ENCODE measurements around the gene RAB31.
A peak's percentile ranks its signal among the peaks of the same experiment; 100 is the strongest.

Gene RAB31

DNA sequence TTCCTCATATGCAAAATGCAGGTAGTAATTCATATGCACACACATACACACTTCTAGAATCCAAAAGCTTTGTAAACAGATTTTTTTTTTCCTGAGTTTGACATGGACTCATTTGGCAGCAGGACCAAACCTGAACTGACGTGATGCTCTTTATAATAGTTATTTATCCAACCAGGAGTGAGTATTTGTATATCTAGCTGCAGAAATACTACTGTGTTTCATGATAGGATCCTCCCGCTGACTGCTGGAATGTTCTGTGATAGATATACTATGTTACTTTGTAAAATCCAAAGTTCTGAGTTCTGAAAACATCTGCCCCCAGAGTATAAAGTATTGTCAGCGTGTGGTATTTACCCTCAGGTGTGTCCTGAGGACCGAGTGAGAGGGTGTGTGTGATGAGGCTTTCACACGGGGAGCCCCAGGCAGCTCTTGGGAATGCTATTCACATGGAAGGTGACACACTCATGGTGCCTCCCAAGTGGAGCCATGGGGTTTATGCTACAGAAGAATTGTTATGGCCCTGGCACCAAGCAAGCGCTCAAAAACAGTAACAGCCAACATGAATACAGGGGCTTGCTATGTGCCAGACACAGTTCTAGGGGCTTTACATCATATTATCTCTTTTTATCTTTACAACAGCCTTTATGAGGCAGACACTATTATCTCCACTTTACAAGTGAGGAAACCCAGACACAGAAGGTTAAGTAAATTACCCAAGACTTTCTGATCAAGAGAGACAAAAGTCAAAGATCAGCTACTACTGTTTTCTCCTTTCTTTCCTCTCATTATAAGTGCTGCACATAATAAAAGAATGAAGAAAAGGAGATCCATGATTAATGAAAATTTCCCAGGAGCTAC, 161.0 kb downstream of the RAB31 start:
- H3K36me3 ChIP-seq (ENCODE audit: control insufficient read depth in 2 of 2, insufficient read depth in 1 of 2, low read length in 2 of 2): no peaks in the 10 kb centered on the region
- no peaks in the 10 kb centered on the region for H3K9me3 ChIP-seq (ENCODE audit: control insufficient read depth, insufficient read depth, low read depth, low read length)
- no peak overlapping the region for H3K4me3 ChIP-seq (ENCODE audit: low read depth, low read length)
- H3K4me1 ChIP-seq (ENCODE audit: control insufficient read depth, insufficient read depth, low read length): peaks cover 15% of the 10 kb centered on the region
- TF ChIP-seq GLIS1 (tag by site-specific recombination; IDR thresholded peaks at IDR 0.05) (peak; percentile 61; the same call in 1 of the 2 replicates), KLF9 (tag by site-specific recombination; IDR thresholded peaks at IDR 0.05; ENCODE audit: low read depth) (no peak)
- H3K27ac ChIP-seq (ENCODE audit: extremely low read depth, low read depth, low read length): peak overlapping the region; percentile 49
- CTCF ChIA-PET: interaction anchor here (0.6 to 0.8 kb wide), 2 partner anchors 8 to 44 kb away, joined by 4 to 10 read pairs; no protein-coding TSS in a partner anchor
- POLR2A ChIA-PET: interaction anchor here (0.6 to 1.7 kb wide), 2 partner anchors 30 to 45 kb away, joined by 4 to 9 read pairs; partner anchors contain the start of gene VAPA

DNA sequence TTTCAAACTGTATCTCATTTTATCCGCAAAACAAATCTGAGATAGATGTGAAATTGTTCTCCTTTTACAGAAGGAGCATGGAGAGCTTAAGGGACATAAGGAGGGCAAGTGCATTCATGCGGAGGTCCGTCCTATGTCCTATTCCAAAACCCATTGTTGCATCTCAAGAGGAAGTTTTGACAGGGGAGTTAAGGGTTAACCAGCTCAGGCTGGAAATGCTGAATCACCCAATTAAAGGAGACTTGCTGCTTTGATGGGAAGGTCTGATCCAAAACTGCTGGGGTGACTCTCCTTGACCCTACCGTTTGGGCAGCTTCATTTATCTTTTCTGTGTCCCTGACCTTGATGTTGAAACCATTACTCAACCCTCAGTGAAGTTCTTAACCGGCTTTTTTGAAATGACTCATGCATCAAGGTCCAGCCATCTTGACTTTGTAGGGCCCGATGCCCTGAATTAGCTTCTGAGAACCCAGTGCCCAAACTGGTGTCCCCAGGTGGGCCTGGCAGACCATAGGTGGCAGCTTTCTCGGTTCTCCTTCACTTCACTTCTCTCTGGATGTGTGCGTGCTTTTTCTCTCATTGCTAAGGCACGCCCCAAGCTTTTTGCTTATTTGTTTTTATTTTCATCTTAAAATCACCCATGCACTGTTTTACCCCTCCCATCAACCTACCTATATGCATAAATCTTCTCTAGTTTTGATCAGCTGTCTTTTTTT, 161.8 kb downstream of the RAB31 start:
- Histone ChIP-seq H3K9me3 (ENCODE audit: control insufficient read depth, insufficient read depth, low read depth, low read length) (no peaks in the 10 kb centered on the region), H3K4me1 (ENCODE audit: control insufficient read depth, insufficient read depth, low read length) (peaks cover 15% of the 10 kb centered on the region), H3K36me3 (ENCODE audit: control insufficient read depth in 2 of 2, insufficient read depth in 1 of 2, low read length in 2 of 2) (no peaks in the 10 kb centered on the region), H3K27ac (ENCODE audit: extremely low read depth, low read depth, low read length) (peak overlapping the region; percentile 49; the same call in 1 of the 2 replicates), H3K4me3 (ENCODE audit: low read depth, low read length) (no peak overlapping the region)
- TF ChIP-seq, protein P1, sequence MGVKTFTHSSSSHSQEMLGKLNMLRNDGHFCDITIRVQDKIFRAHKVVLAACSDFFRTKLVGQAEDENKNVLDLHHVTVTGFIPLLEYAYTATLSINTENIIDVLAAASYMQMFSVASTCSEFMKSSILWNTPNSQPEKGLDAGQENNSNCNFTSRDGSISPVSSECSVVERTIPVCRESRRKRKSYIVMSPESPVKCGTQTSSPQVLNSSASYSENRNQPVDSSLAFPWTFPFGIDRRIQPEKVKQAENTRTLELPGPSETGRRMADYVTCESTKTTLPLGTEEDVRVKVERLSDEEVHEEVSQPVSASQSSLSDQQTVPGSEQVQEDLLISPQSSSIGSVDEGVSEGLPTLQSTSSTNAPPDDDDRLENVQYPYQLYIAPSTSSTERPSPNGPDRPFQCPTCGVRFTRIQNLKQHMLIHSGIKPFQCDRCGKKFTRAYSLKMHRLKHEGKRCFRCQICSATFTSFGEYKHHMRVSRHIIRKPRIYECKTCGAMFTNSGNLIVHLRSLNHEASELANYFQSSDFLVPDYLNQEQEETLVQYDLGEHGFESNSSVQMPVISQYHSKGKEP (tag by site-specific recombination; IDR thresholded peaks at IDR 0.05): no peak
- TF ChIP-seq ZNF830 (tag by site-specific recombination; IDR thresholded peaks at IDR 0.05; ENCODE audit: low read depth) (no peak), ZNF302 (tag by site-specific recombination; IDR thresholded peaks at IDR 0.05; ENCODE audit: low read depth) (no peak), ZNF664 (tag by site-specific recombination; IDR thresholded peaks at IDR 0.05) (peak; percentile 36; the same call in 1 of the 2 replicates), ZNF660 (tag by site-specific recombination; IDR thresholded peaks at IDR 0.05) (no peak), SP7 (tag by site-specific recombination; IDR thresholded peaks at IDR 0.05) (0 out of 2 replicates have a peak, but pooled peaks have one; percentile 13), ZNF335 (tag by site-specific recombination; conservative IDR thresholded peaks at IDR 0.05) (peak; percentile 46; the same call in 1 of the 2 replicates), RBAK (tag by site-specific recombination; IDR thresholded peaks at IDR 0.05) (no peak), ZNF214 (tag by site-specific recombination; IDR thresholded peaks at IDR 0.05; ENCODE audit: borderline replicate concordance) (no peak), ZEB2 (tag by site-specific recombination; IDR thresholded peaks at IDR 0.05) (0 out of 2 replicates have a peak, but pooled peaks have one; percentile 20), ZNF530 (tag by site-specific recombination; IDR thresholded peaks at IDR 0.05; ENCODE audit: low read depth) (no peak)
- TF ChIP-seq, protein P2, sequence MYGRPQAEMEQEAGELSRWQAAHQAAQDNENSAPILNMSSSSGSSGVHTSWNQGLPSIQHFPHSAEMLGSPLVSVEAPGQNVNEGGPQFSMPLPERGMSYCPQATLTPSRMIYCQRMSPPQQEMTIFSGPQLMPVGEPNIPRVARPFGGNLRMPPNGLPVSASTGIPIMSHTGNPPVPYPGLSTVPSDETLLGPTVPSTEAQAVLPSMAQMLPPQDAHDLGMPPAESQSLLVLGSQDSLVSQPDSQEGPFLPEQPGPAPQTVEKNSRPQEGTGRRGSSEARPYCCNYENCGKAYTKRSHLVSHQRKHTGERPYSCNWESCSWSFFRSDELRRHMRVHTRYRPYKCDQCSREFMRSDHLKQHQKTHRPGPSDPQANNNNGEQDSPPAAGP (tag by site-specific recombination; IDR thresholded peaks at IDR 0.05): no peak
- TF ChIP-seq, protein P3, sequence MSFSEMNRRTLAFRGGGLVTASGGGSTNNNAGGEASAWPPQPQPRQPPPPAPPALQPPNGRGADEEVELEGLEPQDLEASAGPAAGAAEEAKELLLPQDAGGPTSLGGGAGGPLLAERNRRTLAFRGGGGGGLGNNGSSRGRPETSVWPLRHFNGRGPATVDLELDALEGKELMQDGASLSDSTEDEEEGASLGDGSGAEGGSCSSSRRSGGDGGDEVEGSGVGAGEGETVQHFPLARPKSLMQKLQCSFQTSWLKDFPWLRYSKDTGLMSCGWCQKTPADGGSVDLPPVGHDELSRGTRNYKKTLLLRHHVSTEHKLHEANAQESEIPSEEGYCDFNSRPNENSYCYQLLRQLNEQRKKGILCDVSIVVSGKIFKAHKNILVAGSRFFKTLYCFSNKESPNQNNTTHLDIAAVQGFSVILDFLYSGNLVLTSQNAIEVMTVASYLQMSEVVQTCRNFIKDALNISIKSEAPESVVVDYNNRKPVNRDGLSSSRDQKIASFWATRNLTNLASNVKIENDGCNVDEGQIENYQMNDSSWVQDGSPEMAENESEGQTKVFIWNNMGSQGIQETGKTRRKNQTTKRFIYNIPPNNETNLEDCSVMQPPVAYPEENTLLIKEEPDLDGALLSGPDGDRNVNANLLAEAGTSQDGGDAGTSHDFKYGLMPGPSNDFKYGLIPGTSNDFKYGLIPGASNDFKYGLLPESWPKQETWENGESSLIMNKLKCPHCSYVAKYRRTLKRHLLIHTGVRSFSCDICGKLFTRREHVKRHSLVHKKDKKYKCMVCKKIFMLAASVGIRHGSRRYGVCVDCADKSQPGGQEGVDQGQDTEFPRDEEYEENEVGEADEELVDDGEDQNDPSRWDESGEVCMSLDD (tag by site-specific recombination; IDR thresholded peaks at IDR 0.05): no peak
- TF ChIP-seq, protein P4, sequence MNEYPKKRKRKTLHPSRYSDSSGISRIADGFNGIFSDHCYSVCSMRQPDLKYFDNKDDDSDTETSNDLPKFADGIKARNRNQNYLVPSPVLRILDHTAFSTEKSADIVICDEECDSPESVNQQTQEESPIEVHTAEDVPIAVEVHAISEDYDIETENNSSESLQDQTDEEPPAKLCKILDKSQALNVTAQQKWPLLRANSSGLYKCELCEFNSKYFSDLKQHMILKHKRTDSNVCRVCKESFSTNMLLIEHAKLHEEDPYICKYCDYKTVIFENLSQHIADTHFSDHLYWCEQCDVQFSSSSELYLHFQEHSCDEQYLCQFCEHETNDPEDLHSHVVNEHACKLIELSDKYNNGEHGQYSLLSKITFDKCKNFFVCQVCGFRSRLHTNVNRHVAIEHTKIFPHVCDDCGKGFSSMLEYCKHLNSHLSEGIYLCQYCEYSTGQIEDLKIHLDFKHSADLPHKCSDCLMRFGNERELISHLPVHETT (tag by site-specific recombination; IDR thresholded peaks at IDR 0.05): no peak
- TF ChIP-seq, protein P5, sequence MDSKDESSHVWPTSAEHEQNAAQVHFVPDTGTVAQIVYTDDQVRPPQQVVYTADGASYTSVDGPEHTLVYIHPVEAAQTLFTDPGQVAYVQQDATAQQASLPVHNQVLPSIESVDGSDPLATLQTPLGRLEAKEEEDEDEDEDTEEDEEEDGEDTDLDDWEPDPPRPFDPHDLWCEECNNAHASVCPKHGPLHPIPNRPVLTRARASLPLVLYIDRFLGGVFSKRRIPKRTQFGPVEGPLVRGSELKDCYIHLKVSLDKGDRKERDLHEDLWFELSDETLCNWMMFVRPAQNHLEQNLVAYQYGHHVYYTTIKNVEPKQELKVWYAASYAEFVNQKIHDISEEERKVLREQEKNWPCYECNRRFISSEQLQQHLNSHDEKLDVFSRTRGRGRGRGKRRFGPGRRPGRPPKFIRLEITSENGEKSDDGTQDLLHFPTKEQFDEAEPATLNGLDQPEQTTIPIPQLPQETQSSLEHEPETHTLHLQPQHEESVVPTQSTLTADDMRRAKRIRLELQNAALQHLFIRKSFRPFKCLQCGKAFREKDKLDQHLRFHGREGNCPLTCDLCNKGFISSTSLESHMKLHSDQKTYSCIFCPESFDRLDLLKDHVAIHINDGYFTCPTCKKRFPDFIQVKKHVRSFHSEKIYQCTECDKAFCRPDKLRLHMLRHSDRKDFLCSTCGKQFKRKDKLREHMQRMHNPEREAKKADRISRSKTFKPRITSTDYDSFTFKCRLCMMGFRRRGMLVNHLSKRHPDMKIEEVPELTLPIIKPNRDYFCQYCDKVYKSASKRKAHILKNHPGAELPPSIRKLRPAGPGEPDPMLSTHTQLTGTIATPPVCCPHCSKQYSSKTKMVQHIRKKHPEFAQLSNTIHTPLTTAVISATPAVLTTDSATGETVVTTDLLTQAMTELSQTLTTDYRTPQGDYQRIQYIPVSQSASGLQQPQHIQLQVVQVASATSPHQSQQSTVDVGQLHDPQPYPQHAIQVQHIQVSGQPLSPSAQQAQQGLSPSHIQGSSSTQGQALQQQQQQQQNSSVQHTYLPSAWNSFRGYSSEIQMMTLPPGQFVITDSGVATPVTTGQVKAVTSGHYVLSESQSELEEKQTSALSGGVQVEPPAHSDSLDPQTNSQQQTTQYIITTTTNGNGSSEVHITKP (tag by site-specific recombination; IDR thresholded peaks at IDR 0.05): peak; percentile 78
- POLR2A ChIA-PET: interaction anchor here (1.4 to 1.7 kb wide), 2 partner anchors 44 to 45 kb away, joined by 4 to 9 read pairs; partner anchors contain the start of gene VAPA
- CTCF ChIA-PET: interaction anchor here (0.5 to 0.8 kb wide), 5 partner anchors 9 to 276 kb away, joined by 3 to 10 read pairs (median 4); no protein-coding TSS in a partner anchor
